Measurements from ENCODE around the gene ERBB4.

ERBB4 gene

DNA sequence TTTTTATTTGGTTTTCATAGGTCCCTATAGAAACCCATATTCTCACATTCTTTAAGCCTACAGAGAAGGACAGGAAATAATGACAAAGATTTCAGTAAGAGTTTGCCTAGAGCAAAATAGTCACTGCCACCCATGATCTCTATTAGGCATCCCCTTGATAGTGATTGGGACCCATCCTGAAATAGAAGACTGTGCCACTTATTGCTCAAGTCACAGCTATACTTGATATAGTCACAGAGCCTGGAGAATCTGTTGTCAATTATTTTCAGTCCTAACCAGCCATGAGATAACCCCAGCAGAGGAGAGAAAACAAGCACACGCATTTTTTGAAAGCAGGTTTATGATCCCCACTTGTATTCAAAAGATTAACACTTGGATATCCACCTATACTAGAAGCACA is 8.2 kb downstream of the ERBB4 start:
- Histone ChIP-seq H2AFZ (no peak overlapping the region), H3K27ac (no peak overlapping the region), H3K36me3 (ENCODE audit: control insufficient read depth, insufficient read depth, low read length) (no peaks in the 10 kb centered on the region), H3K4me3 (ENCODE audit: low read depth, low read length) (no peak overlapping the region), H3K4me2 (ENCODE audit: low read length) (no peak overlapping the region), H3K79me2 (no peaks in the 10 kb centered on the region), H3K27me3 (ENCODE audit: control insufficient read depth, insufficient read depth, low read length) (no peaks in the 10 kb centered on the region), H3K4me1 (no peaks in the 10 kb centered on the region), H3K9me3 (ENCODE audit: control insufficient read depth, low read length) (no peaks in the 10 kb centered on the region), H3K9ac (no peak overlapping the region)
- TF ChIP-seq CTCF (IDR thresholded peaks at IDR 0.05): no peak

- H3K4me3 ChIP-seq (ENCODE audit: low read depth, low read length): no peak overlapping the region
- no peak overlapping the region for H3K4me2 ChIP-seq (ENCODE audit: low read length)
- no peak overlapping the region for H2AFZ ChIP-seq
- H3K79me2 ChIP-seq: no peaks in the 10 kb centered on the region
- no peaks in the 10 kb centered on the region for H3K9me3 ChIP-seq (ENCODE audit: control insufficient read depth, low read length)
- no peak for TF ChIP-seq CTCF (IDR thresholded peaks at IDR 0.05)
- no peak overlapping the region for H3K9ac ChIP-seq
- no peaks in the 10 kb centered on the region for H3K27me3 ChIP-seq (ENCODE audit: control insufficient read depth, insufficient read depth, low read length)
- H3K27ac ChIP-seq: no peak overlapping the region
- H3K36me3 ChIP-seq (ENCODE audit: control insufficient read depth, insufficient read depth, low read length): no peaks in the 10 kb centered on the region
- no peaks in the 10 kb centered on the region for H3K4me1 ChIP-seq
Measured at GRCh38 chr2:212528106-212528856, 10.3 kb downstream of the ERBB4 start.

DNA sequence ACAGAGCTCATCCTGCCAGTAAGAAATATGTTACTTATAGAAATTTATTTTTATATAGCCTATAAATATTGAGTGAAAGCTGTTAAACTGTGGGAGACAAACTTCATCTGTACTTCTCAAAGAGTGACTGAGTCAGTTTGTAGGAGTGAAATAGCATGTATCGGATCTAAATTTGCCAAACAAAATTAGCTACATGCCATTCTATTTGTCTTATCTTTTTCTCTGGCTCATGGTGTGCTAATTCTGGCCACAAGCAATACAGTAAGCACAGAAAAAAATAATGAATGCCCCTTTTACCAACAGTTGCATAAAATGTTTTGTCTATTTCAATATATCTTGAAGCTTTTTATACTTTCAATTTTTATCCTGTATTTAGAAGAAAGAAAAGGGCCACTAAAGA is 12.5 kb downstream of the ERBB4 start:
- H3K27me3 ChIP-seq (ENCODE audit: control insufficient read depth, insufficient read depth, low read length): no peaks in the 10 kb centered on the region
- no peaks in the 10 kb centered on the region for H3K36me3 ChIP-seq (ENCODE audit: control insufficient read depth, insufficient read depth, low read length)
- H3K9ac ChIP-seq: no peak overlapping the region
- no peaks in the 10 kb centered on the region for H3K9me3 ChIP-seq (ENCODE audit: control insufficient read depth, low read length)
- no peak for TF ChIP-seq CTCF (IDR thresholded peaks at IDR 0.05)
- H3K4me2 ChIP-seq (ENCODE audit: low read length): no peak overlapping the region
- H2AFZ ChIP-seq: no peak overlapping the region
- no peaks in the 10 kb centered on the region for H3K4me1 ChIP-seq
- H3K27ac ChIP-seq: no peak overlapping the region
- no peak overlapping the region for H3K4me3 ChIP-seq (ENCODE audit: low read depth, low read length)
- H3K79me2 ChIP-seq: no peaks in the 10 kb centered on the region

DNA sequence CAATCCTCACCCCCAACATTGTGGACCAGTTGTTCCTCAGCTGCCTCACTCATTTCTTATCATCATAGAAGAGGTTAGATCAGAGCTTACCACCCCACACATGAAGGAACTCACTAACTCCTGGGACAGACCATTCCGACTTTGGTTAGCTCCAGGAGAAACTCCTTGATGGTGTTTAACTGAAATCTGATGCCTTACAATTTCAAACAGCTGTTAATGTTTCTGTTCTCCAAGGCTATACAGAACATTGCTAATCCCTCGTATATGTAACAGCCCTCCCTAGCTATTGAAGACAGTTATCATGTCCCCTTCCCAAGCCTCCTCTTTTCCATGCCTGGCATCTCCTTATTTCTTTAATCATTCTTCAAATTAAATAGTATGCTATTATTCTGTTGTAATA is 14.8 kb downstream of the ERBB4 start:
- Histone ChIP-seq H3K27ac (no peak overlapping the region), H3K9ac (no peak overlapping the region), H3K9me3 (ENCODE audit: control insufficient read depth, low read length) (no peaks in the 10 kb centered on the region), H3K27me3 (ENCODE audit: control insufficient read depth, insufficient read depth, low read length) (no peaks in the 10 kb centered on the region), H3K36me3 (ENCODE audit: control insufficient read depth, insufficient read depth, low read length) (no peaks in the 10 kb centered on the region), H2AFZ (no peak overlapping the region), H3K79me2 (no peaks in the 10 kb centered on the region), H3K4me2 (ENCODE audit: low read length) (no peak overlapping the region), H3K4me3 (ENCODE audit: low read depth, low read length) (no peak overlapping the region), H3K4me1 (no peaks in the 10 kb centered on the region)
- TF ChIP-seq CTCF (IDR thresholded peaks at IDR 0.05): no peak

DNA sequence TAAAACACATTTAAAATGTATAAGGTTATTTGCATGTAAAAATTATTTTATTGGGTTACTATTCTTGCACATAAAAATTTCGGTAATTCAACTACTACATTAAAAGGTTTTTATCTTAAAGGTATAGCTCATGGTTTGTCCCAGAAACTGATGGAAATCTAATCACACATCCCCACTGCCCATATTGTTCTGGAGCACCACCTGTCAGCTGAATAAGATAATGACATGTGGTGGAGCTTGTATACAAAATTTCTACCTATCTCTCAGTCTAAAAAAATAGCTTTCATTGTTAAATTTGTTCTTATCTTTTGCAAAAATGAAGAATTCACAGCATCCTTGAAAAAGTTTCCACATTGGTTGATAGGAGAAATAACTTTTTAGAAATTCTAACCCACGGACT is 18.3 kb downstream of the ERBB4 start:
- TF ChIP-seq CTCF (IDR thresholded peaks at IDR 0.05): no peak
- Histone ChIP-seq H3K4me3 (ENCODE audit: low read depth, low read length) (no peak overlapping the region), H3K79me2 (no peaks in the 10 kb centered on the region), H2AFZ (no peak overlapping the region), H3K27me3 (ENCODE audit: control insufficient read depth, insufficient read depth, low read length) (no peaks in the 10 kb centered on the region), H3K27ac (no peak overlapping the region), H3K9me3 (ENCODE audit: control insufficient read depth, low read length) (no peaks in the 10 kb centered on the region), H3K36me3 (ENCODE audit: control insufficient read depth, insufficient read depth, low read length) (no peaks in the 10 kb centered on the region), H3K4me2 (ENCODE audit: low read length) (no peak overlapping the region), H3K9ac (no peak overlapping the region), H3K4me1 (no peaks in the 10 kb centered on the region)
